ENCODE data around the gene NUP37. TPM values are rescaled to one million over a fixed set of nuclear protein-coding genes. Genes with fewer than 3 reads are reported as not detected.
"Not testable (repeated sequence)": the region's sequence is repeated elsewhere in the genome, so short reads cannot be mapped to it uniquely, and the experiment has no call there.

The NUP37 gene
- total and polyA plus RNA-seq, 2 donors (not counting 1 experiment from before 2014, with no cell fraction given): 19.1 to 22.2 TPM

DNA sequence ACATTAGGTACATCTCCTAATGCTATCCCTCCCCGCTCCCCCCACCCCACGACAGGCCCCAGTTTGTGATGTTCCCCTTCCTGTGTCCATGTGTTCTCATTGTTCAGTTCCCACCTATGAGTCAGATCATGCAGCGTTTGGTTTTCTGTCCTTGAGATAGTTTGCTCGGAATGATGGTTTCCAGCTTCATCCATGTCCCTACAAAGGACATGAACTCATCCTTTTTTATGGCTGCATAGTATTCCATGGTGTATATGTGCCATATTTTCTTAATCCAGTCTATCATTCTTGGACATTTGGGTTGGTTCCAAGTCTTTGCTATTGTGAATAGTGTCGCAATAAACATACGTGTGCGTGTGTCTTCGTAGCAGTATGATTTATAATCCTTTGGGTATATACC lies 17.7 kb upstream of the NUP37 start:
- DNase-seq; CTCF ChIA-PET; H3K4me3 Mint-ChIP-seq; H3K4me2 ChIP-seq (replicated peaks; ENCODE audit: low read depth, low read length, poor library complexity, severe bottlenecking); H4K20me1 ChIP-seq (ENCODE audit: control insufficient read depth, insufficient read depth, low read length, poor library complexity, severe bottlenecking); H3K4me3 ChIP-seq (ENCODE audit: control extremely low read depth in 1 of 5, extremely low read depth in 1 of 5, insufficient read depth in 1 of 5, low read depth in 2 of 5, low read length in 4 of 5); ATAC-seq (ENCODE audit: low read depth); H3K27ac Mint-ChIP-seq; H3K36me3 ChIP-seq (replicated peaks in 1 of 2; ENCODE audit: control extremely low read depth in 1 of 2, control insufficient read depth in 1 of 2, extremely low read depth in 1 of 2, insufficient read depth in 2 of 2, low read length in 1 of 2); H3K27ac ChIP-seq (ENCODE audit: low read length in 2 of 2); H2AFZ ChIP-seq (ENCODE audit: insufficient read depth, low read depth, low read length, poor library complexity, severe bottlenecking); H3K79me2 ChIP-seq (ENCODE audit: control insufficient read depth, insufficient read depth, low read length); intact Hi-C loops (cut with micrococcal nuclease); H3K4me1 ChIP-seq (ENCODE audit: control insufficient read depth in 2 of 2, insufficient read depth in 2 of 2, low read length in 2 of 2); H3K9me3 ChIP-seq (ENCODE audit: control extremely low read depth in 1 of 3, control insufficient read depth in 2 of 3, insufficient read depth in 1 of 3, low read length in 2 of 3); H3K4me1 Mint-ChIP-seq; H3K27me3 ChIP-seq (replicated peaks in 1 of 4; ENCODE audit: control extremely low read depth in 1 of 4, control insufficient read depth in 3 of 4, insufficient read depth in 4 of 4, low read length in 3 of 4); H3K27me3 Mint-ChIP-seq; H3K9me3 Mint-ChIP-seq (ENCODE audit: insufficient read depth); H3K9ac ChIP-seq (ENCODE audit: low read length); POLR2A ChIA-PET: not testable (repeated sequence)
- no CpG with 5 or more reads among the region's 8 CpGs for WGBS (ENCODE audit: insufficient coverage)

DNA sequence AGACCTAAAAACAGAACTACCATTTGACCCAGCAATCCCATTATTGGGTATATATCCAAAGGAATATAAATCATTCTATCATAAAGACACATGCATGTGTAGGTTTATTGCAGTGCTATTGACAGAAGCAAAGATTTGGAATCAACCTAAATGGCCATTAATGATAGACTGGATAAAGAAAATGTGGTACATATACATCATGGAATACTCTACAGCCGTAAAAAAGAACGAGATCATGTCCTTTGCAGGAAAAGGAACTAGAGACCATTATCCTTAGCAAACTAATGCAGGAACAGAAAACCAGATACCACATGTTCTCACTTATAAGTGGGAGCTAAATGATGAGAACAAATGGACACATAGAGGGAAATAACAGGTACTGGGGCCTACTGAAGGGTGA lies 11.5 kb upstream of the NUP37 start:
- H3K4me1 ChIP-seq (ENCODE audit: control insufficient read depth in 2 of 2, insufficient read depth in 2 of 2, low read length in 2 of 2); H4K20me1 ChIP-seq (ENCODE audit: control insufficient read depth, insufficient read depth, low read length, poor library complexity, severe bottlenecking); H3K9me3 ChIP-seq (ENCODE audit: control extremely low read depth in 1 of 3, control insufficient read depth in 2 of 3, insufficient read depth in 1 of 3, low read length in 2 of 3); H3K4me2 ChIP-seq (replicated peaks; ENCODE audit: low read depth, low read length, poor library complexity, severe bottlenecking); H3K4me3 ChIP-seq (ENCODE audit: control extremely low read depth in 1 of 5, extremely low read depth in 1 of 5, insufficient read depth in 1 of 5, low read depth in 2 of 5, low read length in 4 of 5); H3K9ac ChIP-seq (ENCODE audit: low read length); H3K9me3 Mint-ChIP-seq (ENCODE audit: insufficient read depth); DNase-seq; H3K27me3 ChIP-seq (replicated peaks in 1 of 4; ENCODE audit: control extremely low read depth in 1 of 4, control insufficient read depth in 3 of 4, insufficient read depth in 4 of 4, low read length in 3 of 4); H3K27ac ChIP-seq (ENCODE audit: low read length in 2 of 2); H3K4me1 Mint-ChIP-seq; H3K27ac Mint-ChIP-seq; H3K79me2 ChIP-seq (ENCODE audit: control insufficient read depth, insufficient read depth, low read length); ATAC-seq (ENCODE audit: low read depth); H3K27me3 Mint-ChIP-seq; CTCF ChIA-PET; intact Hi-C loops (cut with micrococcal nuclease); H3K4me3 Mint-ChIP-seq; H2AFZ ChIP-seq (ENCODE audit: insufficient read depth, low read depth, low read length, poor library complexity, severe bottlenecking); H3K36me3 ChIP-seq (replicated peaks in 1 of 2; ENCODE audit: control extremely low read depth in 1 of 2, control insufficient read depth in 1 of 2, extremely low read depth in 1 of 2, insufficient read depth in 2 of 2, low read length in 1 of 2): not testable (repeated sequence)
- POLR2A ChIA-PET: interaction anchor here (0.6 kb wide), 1 partner anchor 11 kb away, joined by 3 read pairs; the partner anchor contains the start of genes NUP37 and PARPBP
- WGBS (ENCODE audit: insufficient coverage): no CpG with 5 or more reads among the region's 2 CpGs

DNA sequence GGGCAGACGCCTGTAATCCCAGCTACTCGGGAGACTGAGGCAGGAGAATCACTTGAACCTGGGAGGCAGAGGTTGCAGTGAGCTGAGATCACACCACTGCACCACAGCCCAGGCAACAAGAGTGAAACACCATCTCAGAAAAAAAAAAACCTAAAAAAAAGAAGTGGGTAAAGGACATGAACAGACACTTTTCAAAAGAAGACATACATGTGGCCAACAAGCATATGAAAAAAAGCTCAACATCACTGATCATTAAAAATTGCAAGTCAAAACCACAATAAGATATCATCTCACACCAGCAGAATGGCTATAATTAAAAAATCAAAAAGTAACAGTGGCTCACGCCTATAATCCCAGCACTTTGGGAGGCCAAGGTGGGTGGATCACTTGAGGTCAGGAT lies 10.8 kb upstream of the NUP37 start:
- H4K20me1 ChIP-seq (ENCODE audit: control insufficient read depth, insufficient read depth, low read length, poor library complexity, severe bottlenecking); H3K4me1 ChIP-seq (ENCODE audit: control insufficient read depth in 2 of 2, insufficient read depth in 2 of 2, low read length in 2 of 2); H3K79me2 ChIP-seq (ENCODE audit: control insufficient read depth, insufficient read depth, low read length); H3K27ac ChIP-seq (ENCODE audit: low read length in 2 of 2); H3K4me1 Mint-ChIP-seq; intact Hi-C loops (cut with micrococcal nuclease); H3K27me3 Mint-ChIP-seq; H3K9ac ChIP-seq (ENCODE audit: low read length); H3K9me3 Mint-ChIP-seq (ENCODE audit: insufficient read depth); H3K27me3 ChIP-seq (replicated peaks in 1 of 4; ENCODE audit: control extremely low read depth in 1 of 4, control insufficient read depth in 3 of 4, insufficient read depth in 4 of 4, low read length in 3 of 4); H3K4me2 ChIP-seq (replicated peaks; ENCODE audit: low read depth, low read length, poor library complexity, severe bottlenecking); ATAC-seq (ENCODE audit: low read depth); H3K27ac Mint-ChIP-seq; H3K4me3 Mint-ChIP-seq; H3K4me3 ChIP-seq (ENCODE audit: control extremely low read depth in 1 of 5, extremely low read depth in 1 of 5, insufficient read depth in 1 of 5, low read depth in 2 of 5, low read length in 4 of 5); H3K36me3 ChIP-seq (replicated peaks in 1 of 2; ENCODE audit: control extremely low read depth in 1 of 2, control insufficient read depth in 1 of 2, extremely low read depth in 1 of 2, insufficient read depth in 2 of 2, low read length in 1 of 2); H3K9me3 ChIP-seq (ENCODE audit: control extremely low read depth in 1 of 3, control insufficient read depth in 2 of 3, insufficient read depth in 1 of 3, low read length in 2 of 3); H2AFZ ChIP-seq (ENCODE audit: insufficient read depth, low read depth, low read length, poor library complexity, severe bottlenecking); CTCF ChIA-PET; DNase-seq: not testable (repeated sequence)
- 88% methylated on average over 1 of the region's 3 CpGs for WGBS (ENCODE audit: insufficient coverage)
- POLR2A ChIA-PET: interaction anchor here (0.6 kb wide), 1 partner anchor 11 kb away, joined by 3 read pairs; the partner anchor contains the start of genes NUP37 and PARPBP

DNA sequence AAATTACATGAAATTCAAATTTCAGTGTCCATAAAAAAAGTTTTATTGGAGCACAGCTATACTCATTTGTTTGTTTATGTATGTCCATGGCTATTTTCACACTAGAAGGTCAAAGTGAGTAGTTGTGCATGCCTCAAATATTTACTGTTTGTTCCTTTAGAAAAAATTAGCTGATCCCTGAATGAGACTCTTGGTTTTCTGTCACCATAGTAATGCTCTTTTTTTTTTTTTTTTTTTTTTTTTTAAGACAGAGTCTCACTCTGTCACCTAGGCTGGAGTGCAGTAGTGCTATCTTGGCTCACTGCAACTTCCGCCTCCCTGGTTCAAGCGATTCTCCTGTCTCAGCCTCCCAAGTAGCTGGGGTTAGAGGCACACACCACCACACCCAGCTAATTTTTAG lies 1.4 kb upstream of the NUP37 start:
- not testable (repeated sequence) for H3K9me3 Mint-ChIP-seq (ENCODE audit: insufficient read depth); H3K9ac ChIP-seq (ENCODE audit: low read length); H3K4me3 ChIP-seq (ENCODE audit: control extremely low read depth in 1 of 5, extremely low read depth in 1 of 5, insufficient read depth in 1 of 5, low read depth in 2 of 5, low read length in 4 of 5); H3K9me3 ChIP-seq (ENCODE audit: control extremely low read depth in 1 of 3, control insufficient read depth in 2 of 3, insufficient read depth in 1 of 3, low read length in 2 of 3); H3K27ac ChIP-seq (ENCODE audit: low read length in 2 of 2); H2AFZ ChIP-seq (ENCODE audit: insufficient read depth, low read depth, low read length, poor library complexity, severe bottlenecking); H4K20me1 ChIP-seq (ENCODE audit: control insufficient read depth, insufficient read depth, low read length, poor library complexity, severe bottlenecking); ATAC-seq (ENCODE audit: low read depth); H3K4me2 ChIP-seq (replicated peaks; ENCODE audit: low read depth, low read length, poor library complexity, severe bottlenecking); H3K27me3 Mint-ChIP-seq; H3K4me3 Mint-ChIP-seq; H3K36me3 ChIP-seq (replicated peaks in 1 of 2; ENCODE audit: control extremely low read depth in 1 of 2, control insufficient read depth in 1 of 2, extremely low read depth in 1 of 2, insufficient read depth in 2 of 2, low read length in 1 of 2); DNase-seq; H3K27me3 ChIP-seq (replicated peaks in 1 of 4; ENCODE audit: control extremely low read depth in 1 of 4, control insufficient read depth in 3 of 4, insufficient read depth in 4 of 4, low read length in 3 of 4); H3K27ac Mint-ChIP-seq
- ChIA-PET CTCF (interaction anchor here (0.9 to 1.0 kb wide), 3 partner anchors 11 to 581 kb away, joined by 3 to 4 read pairs (median 3); no protein-coding TSS in a partner anchor), POLR2A (interaction anchor here (0.7 kb wide), 1 partner anchor 66 kb away, joined by 5 read pairs; no protein-coding TSS in a partner anchor)
- intact Hi-C loops (cut with micrococcal nuclease): loop anchor here (2.0 to 5.0 kb wide), 4 partner anchors 184 to 349 kb away; no protein-coding TSS in a partner anchor
- WGBS (ENCODE audit: insufficient coverage): 100% methylated on average over 2 of the region's 2 CpGs
- H3K4me1 Mint-ChIP-seq: peaks cover 16% of the 10 kb centered on the region
- H3K79me2 ChIP-seq (ENCODE audit: control insufficient read depth, insufficient read depth, low read length): peaks cover 15% of the 10 kb centered on the region
- H3K4me1 ChIP-seq (ENCODE audit: control insufficient read depth in 2 of 2, insufficient read depth in 2 of 2, low read length in 2 of 2): peaks cover 15 to 18% of the 10 kb centered on the region in 2 donors
